Cerebellar cortex (tissue), 1 donor: Measurements from ENCODE around the gene MBNL1.
"Not testable (repeated sequence)": the region's sequence is repeated elsewhere in the genome, so short reads cannot be mapped to it uniquely, and the experiment has no call there.

Experiments used
- DNase-seq: peaks from one replicate; pipeline ENCODE4 v3.0.0-alpha.2; 2015; ENCODE audit warnings: low spot score

Gene MBNL1

GRCh38 chr3:152350139-152350538, 81.4 kb downstream of the MBNL1 start:
- no peak for DNase-seq

DNA sequence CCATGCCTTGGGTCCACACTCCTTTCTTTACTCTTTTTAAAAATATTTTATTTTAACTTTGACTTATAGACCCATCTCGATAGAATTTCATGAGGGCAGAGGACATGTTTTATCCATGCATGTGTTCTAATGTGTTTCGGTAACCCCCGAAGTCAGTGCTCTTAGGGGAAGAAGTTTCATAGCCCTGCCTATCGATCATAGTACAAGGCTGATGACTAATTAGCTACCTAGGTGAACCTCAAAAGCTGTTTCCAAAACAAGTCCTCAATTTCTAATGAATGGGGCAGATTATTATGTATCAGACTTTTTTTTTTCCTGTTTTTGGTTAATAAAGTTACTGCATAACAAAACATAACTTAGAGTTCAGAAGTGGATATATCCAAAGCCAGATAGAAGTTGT, 82.0 kb downstream of the MBNL1 start:
- DNase-seq: no peak

DNA sequence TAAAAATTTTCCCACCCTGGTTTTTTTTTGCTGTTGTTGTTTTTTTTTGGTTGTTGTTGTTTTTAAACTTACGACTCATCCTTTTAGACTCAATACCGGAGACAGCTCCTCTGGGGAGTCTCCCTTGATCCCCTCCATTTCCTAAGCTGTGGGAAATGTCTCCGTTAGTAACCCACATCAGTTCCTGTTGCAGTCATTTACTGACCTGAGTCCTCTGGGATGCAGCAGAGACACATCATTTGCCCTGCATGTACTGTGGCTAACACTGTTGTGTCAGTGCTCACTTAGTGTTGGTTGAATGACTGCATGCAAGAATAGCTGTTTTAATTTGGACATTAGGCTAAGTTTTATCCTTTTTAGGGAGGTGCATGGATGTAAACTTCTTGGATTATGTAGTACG, 83.8 kb downstream of the MBNL1 start:
- no peak for DNase-seq

GRCh38 chr3:152353578-152353977, 84.8 kb downstream of the MBNL1 start:
- no peak for DNase-seq

- DNase-seq: no peak
Observed at GRCh38 chr3:152355744-152356665, 87.3 kb downstream of the MBNL1 start.

- no peak for DNase-seq
Observed at GRCh38 chr3:152356870-152357276, 88.1 kb downstream of the MBNL1 start.

- DNase-seq: no peak
Observed at GRCh38 chr3:152357587-152357986, 88.9 kb downstream of the MBNL1 start.

DNA sequence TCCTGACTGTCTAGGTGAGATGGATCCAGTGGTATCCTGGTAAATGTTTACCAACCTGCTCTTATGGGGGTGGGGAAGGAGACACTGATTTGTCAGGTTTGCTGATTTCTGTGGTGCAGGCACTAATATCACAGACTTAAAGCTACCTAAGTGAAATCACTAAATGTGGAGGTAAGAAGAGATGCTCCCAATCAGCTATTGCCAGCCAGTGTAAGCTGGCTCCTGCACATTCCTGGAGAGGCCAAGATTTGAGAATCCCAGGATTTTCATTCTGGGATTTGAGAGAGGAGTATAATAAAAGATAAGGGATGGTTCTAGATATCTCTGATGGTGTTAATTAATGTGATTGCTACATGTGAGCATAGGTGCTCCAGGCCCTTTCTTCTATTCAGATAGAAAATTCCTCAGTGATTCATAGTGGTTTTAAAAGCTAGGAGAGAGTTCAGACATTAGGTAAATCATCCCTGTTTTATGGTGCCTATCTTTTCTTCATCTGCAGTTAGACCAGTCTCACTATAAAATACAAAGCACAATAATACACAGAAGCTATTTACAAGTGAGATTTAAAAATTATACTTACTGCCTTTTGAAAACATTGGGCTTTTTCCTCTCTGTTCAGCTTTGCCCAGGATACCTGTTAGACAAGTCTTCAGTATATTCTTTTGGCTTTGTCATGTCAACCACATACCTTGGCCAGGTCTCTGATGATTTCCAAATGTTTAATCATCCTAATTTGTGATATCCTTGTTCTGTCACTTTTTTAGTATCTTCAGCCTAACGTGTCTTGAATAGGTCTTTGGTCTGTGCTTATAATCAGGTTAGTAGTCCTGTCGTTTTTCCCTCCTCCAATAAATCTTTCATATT, 90.9 kb downstream of the MBNL1 start:
- no peak for DNase-seq

GRCh38 chr3:152360302-152360701, 91.6 kb downstream of the MBNL1 start:
- DNase-seq: no peak

- no peak for DNase-seq
Observed at GRCh38 chr3:152360966-152361365, 92.2 kb downstream of the MBNL1 start.

DNA sequence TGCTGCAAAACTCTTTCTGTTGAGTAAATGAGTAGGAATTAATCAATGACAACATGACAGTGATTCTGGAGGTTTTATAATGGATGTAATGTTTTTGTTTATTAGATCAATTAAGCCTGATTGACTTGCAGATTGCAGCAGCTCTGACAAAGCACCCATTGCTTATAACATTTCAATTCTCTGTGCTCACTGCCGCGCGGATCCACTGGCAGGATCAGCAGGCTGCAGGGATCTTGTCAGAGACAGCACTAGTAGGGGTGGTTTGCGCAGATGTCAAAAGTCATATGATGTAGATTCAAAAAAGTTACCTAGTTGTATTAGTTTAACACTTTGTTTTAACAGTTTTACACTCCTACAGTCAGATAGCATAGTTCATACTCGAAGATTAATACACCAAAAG, 93.4 kb downstream of the MBNL1 start:
- no peak for DNase-seq

GRCh38 chr3:152364237-152364636, 95.5 kb downstream of the MBNL1 start:
- DNase-seq: no peak

GRCh38 chr3:152365126-152365525, 96.4 kb downstream of the MBNL1 start:
- no peak for DNase-seq

DNA sequence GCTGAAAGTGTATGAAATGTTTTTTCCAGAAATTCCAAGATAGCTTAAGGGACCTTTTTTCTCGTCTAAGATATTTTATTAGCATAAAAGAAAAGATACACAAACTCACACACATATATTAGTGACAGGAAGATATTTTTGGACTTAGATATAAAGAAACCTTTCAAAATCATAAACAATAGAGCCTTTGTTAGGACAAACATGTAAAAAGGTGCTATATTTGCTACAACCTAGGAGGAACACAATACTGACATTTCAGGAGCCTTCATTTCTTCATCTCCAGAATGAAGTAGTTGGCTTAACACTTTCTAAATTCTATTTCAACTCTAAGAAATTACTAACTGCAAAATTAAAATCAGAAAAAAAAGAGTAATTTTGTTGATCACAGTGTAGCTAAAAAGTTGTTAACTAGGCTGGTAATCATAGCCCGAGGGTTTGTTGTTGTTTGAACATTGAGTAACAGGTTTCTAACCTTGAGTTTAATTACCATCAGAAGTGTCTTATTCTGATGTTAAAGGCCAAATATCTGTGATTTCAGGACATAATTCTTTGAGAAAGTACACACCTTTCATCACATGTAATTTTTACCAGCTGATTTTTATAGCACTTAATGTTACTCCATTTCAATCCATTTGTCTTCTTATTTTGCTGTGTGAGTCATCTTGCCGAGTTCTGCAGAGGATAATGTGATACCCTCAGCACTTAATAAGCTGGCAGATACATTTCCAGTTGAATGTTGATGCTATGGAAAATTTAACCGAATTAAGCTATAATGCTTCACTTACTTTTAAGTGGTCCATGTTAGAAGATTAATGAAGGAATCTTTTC, 97.3 kb downstream of the MBNL1 start:
- DNase-seq: no peak

DNA sequence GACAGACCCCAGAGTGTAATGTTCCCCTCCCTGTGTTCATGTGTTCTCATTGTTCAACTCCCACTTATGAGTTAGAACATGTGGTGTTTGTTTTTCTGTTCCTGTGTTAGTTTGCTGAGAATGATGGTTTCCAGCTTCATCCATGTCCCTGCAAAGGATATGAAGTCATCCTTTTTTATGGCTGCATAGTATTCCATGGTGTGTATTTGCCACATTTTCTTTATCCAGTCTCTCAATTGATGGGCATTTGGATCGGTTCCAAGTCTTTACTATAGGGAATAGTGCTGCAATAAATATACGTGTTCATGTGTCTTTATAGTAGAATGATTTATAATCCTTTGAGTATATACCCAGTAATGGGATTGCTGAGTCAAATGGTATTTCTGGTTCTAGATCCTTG, 98.5 kb downstream of the MBNL1 start:
- not testable (repeated sequence) for DNase-seq

GRCh38 chr3:152372633-152373032, 103.9 kb downstream of the MBNL1 start:
- DNase-seq: not testable (repeated sequence)

GRCh38 chr3:152373379-152373778, 104.7 kb downstream of the MBNL1 start:
- no peak for DNase-seq

- DNase-seq: no peak
Observed at GRCh38 chr3:152374262-152374990, 105.7 kb downstream of the MBNL1 start.

DNA sequence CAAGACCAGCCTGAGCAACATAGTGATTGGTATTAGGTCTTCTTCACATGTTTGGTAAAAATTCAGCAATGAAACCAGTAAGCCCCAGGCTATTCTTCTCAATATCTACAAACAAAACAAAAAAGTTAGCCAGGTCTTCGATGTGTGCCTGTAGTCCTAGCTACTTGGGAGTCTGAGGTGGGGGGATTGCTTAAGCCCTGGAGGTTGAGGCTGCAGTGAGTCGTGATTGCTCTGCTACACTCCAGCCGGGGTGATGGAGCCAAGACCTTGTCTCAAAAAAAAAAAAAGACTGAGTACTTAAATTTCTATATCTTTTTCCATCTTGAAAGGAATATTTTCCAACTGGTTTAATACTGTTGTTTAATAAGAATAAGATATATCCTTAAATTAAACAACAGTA, 106.8 kb downstream of the MBNL1 start:
- no peak for DNase-seq

DNA sequence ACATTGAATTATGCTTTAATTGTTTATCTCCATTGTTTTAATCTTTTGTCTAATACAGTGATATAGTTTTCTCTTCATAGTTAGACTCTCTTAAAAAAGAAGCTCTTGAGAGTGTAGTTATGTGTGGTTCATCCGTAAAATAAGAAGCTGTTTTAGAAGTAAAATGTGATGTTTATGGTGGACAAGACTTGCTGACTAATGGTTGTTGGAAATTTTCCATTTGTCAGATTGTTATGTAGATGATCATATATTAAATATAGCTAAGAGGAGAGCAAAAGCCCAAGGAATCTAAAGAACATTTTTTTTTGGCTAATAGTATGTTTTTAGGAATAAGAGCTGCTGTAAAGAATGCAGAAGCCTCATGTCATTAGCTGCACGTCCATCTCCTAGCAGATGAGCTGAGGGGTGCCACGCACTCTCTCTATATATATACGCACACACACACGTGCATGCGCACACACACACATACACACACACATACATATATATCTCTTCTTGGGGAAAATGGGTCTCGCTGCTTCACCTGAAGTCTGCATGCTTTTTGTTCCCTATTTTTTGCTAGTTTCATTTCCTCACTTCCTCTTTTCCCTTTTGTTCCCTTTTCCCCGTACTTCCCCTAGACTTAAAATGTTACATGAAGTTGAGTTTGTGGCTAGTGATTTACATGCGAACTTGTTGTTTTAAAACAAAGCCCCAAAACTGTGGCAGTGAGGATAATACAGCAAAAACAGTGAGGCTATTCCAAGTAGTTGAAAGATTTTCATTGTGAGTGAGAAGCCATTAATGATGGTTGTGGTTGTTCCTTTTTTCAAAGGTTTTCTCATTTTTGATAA, 107.8 kb downstream of the MBNL1 start:
- DNase-seq: no peak

- no peak for DNase-seq
Observed at GRCh38 chr3:152377184-152377570, 108.4 kb downstream of the MBNL1 start.
